NT2/D1 (cell line): ENCODE measurements around the gene MRTO4.
A peak's percentile ranks its signal among the peaks of the same experiment; 100 is the strongest.

Source experiments
- DNase-seq: peaks from one replicate; pipeline ENCODE4 v3.0.0-alpha.2; 2011; ENCODE audit warnings: low read depth, low spot score
- H3K27me3 ChIP-seq: 2 replicates; pipeline ENCODE4 v1.6.0; 2011; ENCODE audit warnings: mild to moderate bottlenecking; ENCODE audit not compliant: insufficient read length, insufficient read depth
- H3K36me3 ChIP-seq: 2 replicates; pipeline ENCODE4 v1.6.1; 2011; ENCODE audit warnings: mild to moderate bottlenecking, low read length, mixed read lengths; ENCODE audit not compliant: insufficient read depth, insufficient read length
- H3K4me1 ChIP-seq: 2 replicates; pipeline ENCODE4 v1.5.1; 2011; ENCODE audit not compliant: insufficient read depth, insufficient read length
- H3K4me3 ChIP-seq: 2 replicates; pipeline ENCODE4 v1.5.1; 2011; ENCODE audit warnings: low read depth; ENCODE audit not compliant: insufficient read length
- H3K9ac ChIP-seq: 2 replicates; pipeline ENCODE4 v1.6.0; 2011; ENCODE audit warnings: low read depth; ENCODE audit not compliant: insufficient read length
- H3K9me3 ChIP-seq: 2 replicates; pipeline ENCODE4 v1.5.1; 2011; ENCODE audit warnings: mild to moderate bottlenecking, low read length; ENCODE audit not compliant: insufficient read depth
- SUZ12 ChIP-seq: IDR thresholded peaks from 2 replicates; pipeline ENCODE4 v1.6.1; 2011; ENCODE audit not compliant: insufficient read length, insufficient read depth; ENCODE audit errors: extremely low read depth
- YY1 ChIP-seq: IDR thresholded peaks from 2 replicates; pipeline ENCODE4 v1.6.1; 2011; ENCODE audit not compliant: insufficient read length, insufficient read depth
- ZNF274 ChIP-seq: IDR thresholded peaks from 2 replicates; pipeline ENCODE4 v1.6.1; 2011; ENCODE audit warnings: mild to moderate bottlenecking, low read depth, low read length

Gene MRTO4

GRCh38 chr1:19251305-19252196, at the start of gene MRTO4, which contains the start of gene EMC1:
Gene MRTO4 (plus strand): TSS chr1:19251805. CDS start chr1:19251836, 31 bp downstream.
Gene EMC1 (minus strand): TSS chr1:19251524. CDS start chr1:19251509, 15 bp downstream.
- H3K4me3 ChIP-seq: peak within 1 kb of the TSS; percentile 98
- H3K36me3 ChIP-seq: peaks cover 47% of the 10 kb centered on the region
- TF ChIP-seq SUZ12 (no peak), ZNF274 (no peak), YY1 (peak; percentile 82)
- no peaks in the 10 kb centered on the region for H3K9me3 ChIP-seq
- H3K9ac ChIP-seq: peak within 1 kb of the TSS; percentile 98
- DNase-seq: peak; percentile 38
- H3K4me1 ChIP-seq: peaks cover 6% of the 10 kb centered on the region
- no peaks in the 10 kb centered on the region for H3K27me3 ChIP-seq

GRCh38 chr1:19202396-19202795, 49.2 kb upstream of the MRTO4 start:
- no peaks in the 10 kb centered on the region for H3K9me3 ChIP-seq
- H3K4me1 ChIP-seq: no peaks in the 10 kb centered on the region
- TF ChIP-seq SUZ12: no peak
- no peak for TF ChIP-seq YY1
- TF ChIP-seq ZNF274: no peak
- H3K36me3 ChIP-seq: peaks cover 50% of the 10 kb centered on the region
- H3K9ac ChIP-seq: no peak overlapping the region
- DNase-seq: no peak
- no peak overlapping the region for H3K4me3 ChIP-seq
- no peaks in the 10 kb centered on the region for H3K27me3 ChIP-seq

GRCh38 chr1:19203440-19203839, 48.2 kb upstream of the MRTO4 start:
- DNase-seq: no peak
- Histone ChIP-seq H3K27me3 (no peaks in the 10 kb centered on the region), H3K4me3 (no peak overlapping the region), H3K9ac (no peak overlapping the region), H3K9me3 (no peaks in the 10 kb centered on the region), H3K4me1 (no peaks in the 10 kb centered on the region), H3K36me3 (peaks cover 43% of the 10 kb centered on the region)
- no peak for TF ChIP-seq YY1
- TF ChIP-seq ZNF274: no peak
- no peak for TF ChIP-seq SUZ12

GRCh38 chr1:19204446-19205266, 46.9 kb upstream of the MRTO4 start:
- no peak overlapping the region for H3K9ac ChIP-seq
- H3K4me3 ChIP-seq: no peak overlapping the region
- no peaks in the 10 kb centered on the region for H3K9me3 ChIP-seq
- H3K27me3 ChIP-seq: no peaks in the 10 kb centered on the region
- no peaks in the 10 kb centered on the region for H3K4me1 ChIP-seq
- H3K36me3 ChIP-seq: peaks cover 31% of the 10 kb centered on the region
- TF ChIP-seq YY1: no peak
- TF ChIP-seq ZNF274: no peak
- no peak for TF ChIP-seq SUZ12
- DNase-seq: no peak

GRCh38 chr1:19205403-19205802, 46.2 kb upstream of the MRTO4 start:
- TF ChIP-seq YY1: no peak
- TF ChIP-seq SUZ12: no peak
- TF ChIP-seq ZNF274: no peak
- Histone ChIP-seq H3K4me1 (no peaks in the 10 kb centered on the region), H3K9ac (no peak overlapping the region), H3K4me3 (no peak overlapping the region), H3K9me3 (no peaks in the 10 kb centered on the region), H3K36me3 (peaks cover 24% of the 10 kb centered on the region), H3K27me3 (no peaks in the 10 kb centered on the region)
- DNase-seq: no peak

- peaks cover 21% of the 10 kb centered on the region for H3K36me3 ChIP-seq
- DNase-seq: no peak
- no peaks in the 10 kb centered on the region for H3K4me1 ChIP-seq
- no peak overlapping the region for H3K4me3 ChIP-seq
- no peak overlapping the region for H3K9ac ChIP-seq
- TF ChIP-seq SUZ12 (no peak), ZNF274 (no peak), YY1 (no peak)
- no peaks in the 10 kb centered on the region for H3K27me3 ChIP-seq
- H3K9me3 ChIP-seq: no peaks in the 10 kb centered on the region
Observed at GRCh38 chr1:19205845-19206244, 45.8 kb upstream of the MRTO4 start.

GRCh38 chr1:19206947-19207346, 44.7 kb upstream of the MRTO4 start:
- no peak for DNase-seq
- no peaks in the 10 kb centered on the region for H3K4me1 ChIP-seq
- no peak for TF ChIP-seq SUZ12
- no peak for TF ChIP-seq YY1
- TF ChIP-seq ZNF274: no peak
- H3K9ac ChIP-seq: no peak overlapping the region
- no peaks in the 10 kb centered on the region for H3K9me3 ChIP-seq
- H3K36me3 ChIP-seq: peaks cover 17% of the 10 kb centered on the region
- no peak overlapping the region for H3K4me3 ChIP-seq
- H3K27me3 ChIP-seq: no peaks in the 10 kb centered on the region
